ENCODE measurements around the gene COL12A1. TPM values are rescaled to one million over a fixed set of nuclear protein-coding genes. Genes with fewer than 3 reads are reported as not detected.

COL12A1 gene
- total and polyA plus RNA-seq, 10 of the 15 experiments (the other 5 are each of a cell fraction or from before 2014, with no cell fraction given), result under 0.01 to 0.69 (median 0.11) TPM; not detected in 6

DNA sequence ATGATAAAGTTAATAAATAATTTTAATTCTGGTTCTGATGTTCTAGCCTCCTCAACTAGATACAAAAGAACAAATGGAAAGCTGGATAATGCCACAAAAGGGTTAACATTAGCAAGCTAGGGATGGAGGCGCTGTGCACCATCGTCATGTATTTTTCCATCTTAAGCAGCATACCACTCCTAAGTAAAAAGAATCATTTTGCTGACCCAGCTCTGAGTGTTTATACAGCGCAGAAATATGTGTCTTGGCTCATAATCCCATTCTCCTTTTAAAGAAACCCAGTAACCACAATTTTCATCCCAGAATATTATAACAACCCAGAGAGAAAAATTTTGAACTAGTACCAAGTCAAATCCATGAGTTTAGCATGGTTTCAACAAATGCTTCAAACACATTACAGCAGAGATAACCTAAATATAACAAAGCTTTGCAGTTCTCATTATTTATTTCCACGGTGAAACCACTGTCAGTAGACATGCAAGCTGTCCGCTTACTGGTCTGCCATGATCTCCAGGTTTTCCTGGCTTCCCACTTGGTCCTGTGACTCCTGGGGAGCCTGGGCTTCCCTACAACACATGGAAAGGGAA lies 111.1 kb downstream of the COL12A1 start:
- H2AFZ ChIP-seq (ENCODE audit: control insufficient read depth, low read depth, low read length), result no peak overlapping the region
- TF ChIP-seq PAX5 (IDR thresholded peaks at IDR 0.05; ENCODE audit: borderline replicate concordance, low read depth, low read length) (no peak), WRNIP1 (IDR thresholded peaks at IDR 0.05; ENCODE audit: borderline replicate concordance, low read depth, low read length) (no peak), RAD51 (IDR thresholded peaks at IDR 0.05) (no peak), CBX5 (IDR thresholded peaks at IDR 0.05; ENCODE audit: low read depth) (no peak), ATF7 (IDR thresholded peaks at IDR 0.05; ENCODE audit: low read depth) (no peak), SREBF1 (IDR thresholded peaks at IDR 0.05; ENCODE audit: low read length) (no peak), CBFB (IDR thresholded peaks at IDR 0.05; ENCODE audit: low read depth) (no peak), STAT3 (IDR thresholded peaks at IDR 0.05; ENCODE audit: low read depth, low read length) (no peak)
- DNase-seq (ENCODE audit: low read depth, low spot score), result no peak
- ATAC-seq, result no peak
- RAD21 ChIA-PET (ENCODE audit: unreplicated experiment), result no interaction called here
- SMC1A ChIA-PET (ENCODE audit: uncharacterized antibody, unreplicated experiment), result no interaction called here
- no peaks in the 10 kb centered on the region for H3K9me3 ChIP-seq (replicated peaks; ENCODE audit: control insufficient read depth, insufficient read depth, low read length)
- no peaks in the 10 kb centered on the region for H3K36me3 ChIP-seq (ENCODE audit: control insufficient read depth in 2 of 2, insufficient read depth in 2 of 2, low read length in 1 of 2)
- no TSS peak for BruUV-seq (replicated peaks)
- no peaks in the 10 kb centered on the region for H4K20me1 ChIP-seq (ENCODE audit: control insufficient read depth, insufficient read depth)
- POLR2A ChIA-PET, result no interaction called here
- FAIRE-seq, result no peak
- in situ Hi-C loops (cut with MboI) (no loop called here), intact Hi-C loops (cut with micrococcal nuclease; ENCODE audit: unreplicated experiment) (no loop called here)
- no peaks in the 10 kb centered on the region for H3K79me2 ChIP-seq (ENCODE audit: control insufficient read depth, insufficient read depth, low read length)
- no peak overlapping the region for H3K4me3 ChIP-seq
- H3K4me1 ChIP-seq (ENCODE audit: control insufficient read depth, insufficient read depth, low read length), result no peaks in the 10 kb centered on the region
- H3K27ac ChIP-seq (ENCODE audit: control insufficient read depth, insufficient read depth), result no peak overlapping the region
- H3K27me3 ChIP-seq (replicated peaks in 1 of 2; ENCODE audit: control insufficient read depth in 2 of 2, insufficient read depth in 2 of 2, low read length in 1 of 2), result no peaks in the 10 kb centered on the region
- no peak overlapping the region for H3K9ac ChIP-seq (ENCODE audit: control insufficient read depth, insufficient read depth, low read length)
- 67% methylated on average over 5 of the region's 5 CpGs for WGBS (ENCODE audit: insufficient coverage, insufficient replicate concordance, low lambda C conversion rate, missing lambda C conversion rate)
- no peak overlapping the region for H3K4me2 ChIP-seq (ENCODE audit: control insufficient read depth, insufficient read depth)
- CTCF ChIA-PET, result no interaction called here

GRCh38 chr6:75091467-75092190 lies 114.2 kb downstream of the COL12A1 start:
- Histone ChIP-seq H3K4me1 (ENCODE audit: control insufficient read depth, insufficient read depth, low read length) (no peaks in the 10 kb centered on the region), H3K9me3 (replicated peaks; ENCODE audit: control insufficient read depth, insufficient read depth, low read length) (no peaks in the 10 kb centered on the region), H3K79me2 (ENCODE audit: control insufficient read depth, insufficient read depth, low read length) (no peaks in the 10 kb centered on the region), H2AFZ (ENCODE audit: control insufficient read depth, low read depth, low read length) (no peak overlapping the region), H4K20me1 (ENCODE audit: control insufficient read depth, insufficient read depth) (no peaks in the 10 kb centered on the region), H3K9ac (ENCODE audit: control insufficient read depth, insufficient read depth, low read length) (no peak overlapping the region), H3K27ac (ENCODE audit: control insufficient read depth, insufficient read depth) (no peak overlapping the region), H3K27me3 (replicated peaks in 1 of 2; ENCODE audit: control insufficient read depth in 2 of 2, insufficient read depth in 2 of 2, low read length in 1 of 2) (no peaks in the 10 kb centered on the region), H3K4me3 (no peak overlapping the region), H3K4me2 (ENCODE audit: control insufficient read depth, insufficient read depth) (no peak overlapping the region), H3K36me3 (ENCODE audit: control insufficient read depth in 2 of 2, insufficient read depth in 2 of 2, low read length in 1 of 2) (no peaks in the 10 kb centered on the region)
- intact Hi-C loops (cut with micrococcal nuclease; ENCODE audit: unreplicated experiment), result no loop called here
- DNase-seq (ENCODE audit: low read depth, low spot score), result no peak
- FAIRE-seq, result no peak
- SMC1A ChIA-PET (ENCODE audit: uncharacterized antibody, unreplicated experiment), result interaction anchor here (0.6 kb wide), 1 partner anchor 1294 kb away, joined by 3 read pairs; no protein-coding TSS in a partner anchor
- RAD21 ChIA-PET (ENCODE audit: unreplicated experiment), result no interaction called here
- in situ Hi-C loops (cut with MboI), result no loop called here
- no peak for ATAC-seq
- 24% methylated on average over 4 of the region's 4 CpGs for WGBS (ENCODE audit: insufficient coverage, insufficient replicate concordance, low lambda C conversion rate, missing lambda C conversion rate)
- CTCF ChIA-PET, result interaction anchor here (0.6 kb wide), 1 partner anchor 149 kb away, joined by 4 read pairs; no protein-coding TSS in a partner anchor
- POLR2A ChIA-PET, result no interaction called here
- BruUV-seq (replicated peaks), result no TSS peak
- TF ChIP-seq STAT3 (IDR thresholded peaks at IDR 0.05; ENCODE audit: low read depth, low read length) (no peak), EGR1 (IDR thresholded peaks at IDR 0.05; ENCODE audit: borderline replicate concordance in 1 of 2, low read depth in 2 of 2, low read length in 2 of 2) (no peak), PAX8 (IDR thresholded peaks at IDR 0.05) (no peak), BACH1 (IDR thresholded peaks at IDR 0.05; ENCODE audit: borderline replicate concordance) (no peak), ZNF622 (IDR thresholded peaks at IDR 0.05) (no peak), ZBED1 (IDR thresholded peaks at IDR 0.05; ENCODE audit: borderline replicate concordance) (no peak), TARDBP (IDR thresholded peaks at IDR 0.05; ENCODE audit: borderline replicate concordance) (no peak), NRF1 (conservative IDR thresholded peaks at IDR 0.05; ENCODE audit: low read depth, low read length) (no peak), NR2C2 (IDR thresholded peaks at IDR 0.05; ENCODE audit: borderline replicate concordance, control insufficient read depth, insufficient read length, low read depth) (no peak), SIN3A (IDR thresholded peaks at IDR 0.05; ENCODE audit: low read depth, low read length) (no peak), MEF2A (IDR thresholded peaks at IDR 0.05; ENCODE audit: insufficient read depth, low read depth, low read length) (no peak), EP300 (IDR thresholded peaks at IDR 0.05; ENCODE audit: borderline replicate concordance in 1 of 2, control insufficient read depth in 1 of 2, low read depth in 2 of 2, low read length in 2 of 2) (no peak), ASH2L (IDR thresholded peaks at IDR 0.05; ENCODE audit: borderline replicate concordance, low read depth) (no peak)
